Testis (tissue), 3 donors: ENCODE data around the gene NEBL. TPM values are rescaled to one million over a fixed set of nuclear protein-coding genes. Genes with fewer than 3 reads are reported as not detected.

Source experiments
- DNase-seq: peaks from one replicate; pipeline ENCODE4 v3.0.0-alpha.2; 2019
- H3K27ac ChIP-seq, 2 donors: fragments of 200-600 bp; sonication (generic); one replicate each; pipeline ENCODE4 v1.5.1; 2019
- H3K27me3 ChIP-seq: fragments of 200-600 bp; sonication (generic); one replicate; pipeline ENCODE4 v1.5.1; 2019
- H3K36me3 ChIP-seq: fragments of 200-600 bp; sonication (generic); one replicate; pipeline ENCODE4 v1.5.1; 2017; ENCODE audit warnings: low read depth; ENCODE audit errors: missing control alignments
- H3K4me1 ChIP-seq: fragments of 200-600 bp; sonication (generic); one replicate; pipeline ENCODE4 v1.5.1; 2019
- H3K4me3 ChIP-seq, 2 donors: fragments of 200-600 bp; sonication (generic); one replicate each; pipeline ENCODE4 v1.5.1; 2017 to 2019
- H3K9me3 ChIP-seq: fragments of 200-600 bp; sonication (generic); one replicate; pipeline ENCODE4 v1.5.1; 2017
- POLR2A ChIP-seq: fragments of 450-650 bp; IDR thresholded peaks from one replicate; pipeline ENCODE4 v1.6.1; 2017; ENCODE audit warnings: antibody characterized with exemption, mild to moderate bottlenecking, moderate library complexity
- WGBS, 2 donors: methylation state at CpG; one replicate each; pipeline ENCODE4 v1.1.5; 2018; 5-methylcytosine and 5-hydroxymethylcytosine counted together
- intact Hi-C: fragments of 100-400 bp; cut with DNase I; formaldehyde crosslinking; loops from one replicate; pipeline ENCODE4 v1.15.1; 2023; ENCODE audit warnings: low total_unique reads
- polyA plus RNA-seq: library from polyadenylated mRNA; stranded (reverse); fragments of 350-450 nt; fragmentation: Illumina TruSeq; extraction: RNeasy Lipid Tissue Mini Kit (QIAGEN cat#74804); gene quantifications from one replicate; pipeline ENCODE4 v1.2.3, GENCODE V29; 2014; ENCODE audit warnings: low read depth, low replicate concordance; ENCODE audit not compliant: insufficient read depth
- total RNA-seq, 2 donors: library from RNA; depleted of rRNA; stranded (reverse); fragments of >200 nt; gene quantifications; one replicate each; pipeline ENCODE4 v1.2.3, GENCODE V29; 2016
- TF ChIP-seq, protein P1 (sequence below), 3 experiments: fragments of 450-650 bp in 2 of 3; fragments of 200-600 bp in 1 of 3; sonication (generic) in 1 of 3; IDR thresholded peaks; one replicate each; pipeline ENCODE4 v1.5.1; 2016 to 2019; ENCODE audit warnings: antibody characterized with exemption in 3 of 3, mild to moderate bottlenecking in 2 of 3, moderate library complexity in 1 of 3

The NEBL gene
- total and polyA plus RNA-seq, 3 donors from 2014 or later, result 4.9 to 20.0 (median 15.5) TPM

DNA sequence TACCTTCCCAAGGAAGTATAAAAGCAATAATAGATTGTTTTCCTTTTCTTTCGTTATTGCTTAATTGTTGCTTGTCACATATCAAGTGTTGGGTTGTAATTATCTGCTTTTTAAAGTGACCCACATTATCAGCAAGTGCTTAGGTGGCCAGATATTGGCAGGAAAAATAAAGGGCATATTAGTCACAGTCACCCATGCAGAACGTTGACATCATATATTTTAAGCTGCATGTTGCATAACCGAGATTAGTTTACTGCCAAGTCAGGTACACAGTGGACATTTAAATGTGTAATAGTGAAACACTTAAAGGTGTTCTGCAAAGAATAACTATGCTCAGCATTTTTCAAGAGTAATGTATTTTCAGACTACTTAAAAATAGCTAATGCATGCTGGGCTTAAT, 11.4 kb downstream of the NEBL start:
- Histone ChIP-seq H3K4me3 (no peak overlapping the region), H3K36me3 (no peaks in the 10 kb centered on the region), H3K4me1 (no peaks in the 10 kb centered on the region), H3K27ac (no peak overlapping the region), H3K27me3 (no peaks in the 10 kb centered on the region), H3K9me3 (no peaks in the 10 kb centered on the region)
- no peak for DNase-seq
- 73 to 80% methylated on average over 3 of the region's 3 CpGs for WGBS, 2 donors
- intact Hi-C loops, result no loop called here
- TF ChIP-seq, protein P1, sequence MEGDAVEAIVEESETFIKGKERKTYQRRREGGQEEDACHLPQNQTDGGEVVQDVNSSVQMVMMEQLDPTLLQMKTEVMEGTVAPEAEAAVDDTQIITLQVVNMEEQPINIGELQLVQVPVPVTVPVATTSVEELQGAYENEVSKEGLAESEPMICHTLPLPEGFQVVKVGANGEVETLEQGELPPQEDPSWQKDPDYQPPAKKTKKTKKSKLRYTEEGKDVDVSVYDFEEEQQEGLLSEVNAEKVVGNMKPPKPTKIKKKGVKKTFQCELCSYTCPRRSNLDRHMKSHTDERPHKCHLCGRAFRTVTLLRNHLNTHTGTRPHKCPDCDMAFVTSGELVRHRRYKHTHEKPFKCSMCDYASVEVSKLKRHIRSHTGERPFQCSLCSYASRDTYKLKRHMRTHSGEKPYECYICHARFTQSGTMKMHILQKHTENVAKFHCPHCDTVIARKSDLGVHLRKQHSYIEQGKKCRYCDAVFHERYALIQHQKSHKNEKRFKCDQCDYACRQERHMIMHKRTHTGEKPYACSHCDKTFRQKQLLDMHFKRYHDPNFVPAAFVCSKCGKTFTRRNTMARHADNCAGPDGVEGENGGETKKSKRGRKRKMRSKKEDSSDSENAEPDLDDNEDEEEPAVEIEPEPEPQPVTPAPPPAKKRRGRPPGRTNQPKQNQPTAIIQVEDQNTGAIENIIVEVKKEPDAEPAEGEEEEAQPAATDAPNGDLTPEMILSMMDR (IDR thresholded peaks at IDR 0.05), result no peak
- no peak for TF ChIP-seq POLR2A

DNA sequence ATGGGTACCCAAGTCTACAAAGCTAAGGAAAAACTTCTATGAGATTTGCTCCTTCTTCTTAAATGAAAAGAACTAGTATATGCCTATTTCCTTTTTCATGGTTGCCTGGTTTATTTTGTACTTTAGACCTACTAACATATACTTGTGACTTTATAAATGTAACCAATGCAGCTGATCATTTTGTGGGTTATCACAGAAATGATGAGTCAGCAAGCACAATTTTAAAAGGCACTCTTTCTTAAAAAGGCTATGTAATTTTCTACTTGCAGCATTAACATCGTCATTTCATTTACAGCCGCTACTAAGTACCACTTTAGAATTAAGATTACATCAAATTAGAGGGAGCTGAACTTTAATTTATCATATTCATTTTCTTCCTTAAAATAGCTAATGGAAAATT, 13.6 kb downstream of the NEBL start:
- DNase-seq, result no peak
- WGBS, 2 donors, result 97 to 98% methylated on average over 2 of the region's 2 CpGs

DNA sequence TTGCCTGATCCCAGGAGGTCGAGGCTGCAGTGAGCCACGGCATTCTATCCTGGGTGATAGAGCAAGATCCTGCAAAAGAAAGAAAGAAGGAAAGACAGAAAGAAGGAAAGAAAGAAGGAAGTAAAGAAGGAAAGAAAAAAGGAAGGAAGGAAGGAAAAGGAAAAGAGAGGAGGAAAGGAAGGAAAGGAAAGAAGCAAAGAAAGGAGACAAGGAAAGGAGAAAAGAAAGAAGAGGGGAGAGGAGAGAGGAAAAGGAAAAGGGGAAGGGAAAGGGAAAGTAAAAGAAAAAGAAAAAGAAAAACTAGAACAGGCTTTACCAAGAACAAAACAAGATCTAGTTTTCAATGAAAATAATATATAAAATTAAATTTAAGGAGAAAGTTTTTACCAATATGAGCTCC, 15.0 kb downstream of the NEBL start:
- 97 to 100% methylated on average over 2 of the region's 2 CpGs for WGBS, 2 donors
- Histone ChIP-seq H3K27ac (no peak overlapping the region), H3K36me3 (no peaks in the 10 kb centered on the region), H3K9me3 (no peaks in the 10 kb centered on the region), H3K4me3 (no peak overlapping the region), H3K27me3 (no peaks in the 10 kb centered on the region), H3K4me1 (no peaks in the 10 kb centered on the region)
- DNase-seq, result no peak
- intact Hi-C loops, result no loop called here
- TF ChIP-seq POLR2A, result no peak
- TF ChIP-seq, protein P1 (IDR thresholded peaks at IDR 0.05), result no peak

More for the DNA sequence above, 13.6 kb downstream of the NEBL start:
- Histone ChIP-seq H3K9me3 (no peaks in the 10 kb centered on the region), H3K27ac (no peak overlapping the region), H3K4me1 (no peaks in the 10 kb centered on the region), H3K27me3 (no peaks in the 10 kb centered on the region), H3K36me3 (no peaks in the 10 kb centered on the region), H3K4me3 (no peak overlapping the region)
- intact Hi-C loops, result no loop called here
- no peak for TF ChIP-seq POLR2A
- TF ChIP-seq, protein P1 (IDR thresholded peaks at IDR 0.05), result no peak

DNA sequence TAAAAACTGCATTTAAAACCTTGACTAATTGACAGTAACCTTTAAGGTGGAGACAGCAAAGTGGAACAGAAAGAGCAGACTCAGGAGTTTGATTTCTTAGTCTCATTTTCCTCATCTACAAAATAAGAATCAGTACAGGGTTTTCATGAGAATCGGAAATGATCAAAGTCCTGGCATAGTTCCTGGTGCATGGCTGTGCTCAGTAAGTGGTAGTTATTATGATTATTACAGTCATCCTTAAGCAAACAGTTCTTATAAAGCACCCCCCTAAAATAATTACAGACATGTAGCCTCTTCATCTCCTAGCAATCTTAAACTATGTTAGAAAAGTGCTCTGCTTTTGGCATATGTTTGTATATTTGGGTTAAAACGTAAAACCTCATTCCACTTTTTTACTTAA, 18.0 kb downstream of the NEBL start:
- Histone ChIP-seq H3K27me3 (no peaks in the 10 kb centered on the region), H3K9me3 (no peaks in the 10 kb centered on the region), H3K4me3 (no peak overlapping the region), H3K36me3 (no peaks in the 10 kb centered on the region), H3K4me1 (no peaks in the 10 kb centered on the region), H3K27ac (no peak overlapping the region)
- WGBS, 2 donors, result 96 to 99% methylated on average over 2 of the region's 2 CpGs
- intact Hi-C loops, result no loop called here
- no peak for DNase-seq
- TF ChIP-seq, protein P1 (IDR thresholded peaks at IDR 0.05), result no peak
- TF ChIP-seq POLR2A, result no peak
